CD4-positive, alpha-beta T cell treated with Interferon alpha-2 for 1 hour (primary cell): ENCODE measurements around the gene OR1N1.
"Not testable (repeated sequence)": the region's sequence is repeated elsewhere in the genome, so short reads cannot be mapped to it uniquely, and the experiment has no call there.

ENCODE experiments used
- DNase-seq, 2 donors: peaks; one replicate each; pipeline ENCODE4 v3.0.0-alpha.2; 2020 to 2022

OR1N1 gene

GRCh38 chr9:122527193-122527592, at the start of gene OR1N1:
OR1N1 (minus strand) TSS chr9:122527293; CDS start chr9:122527293, 0 bp downstream.
- DNase-seq, result no peak

GRCh38 chr9:122572456-122572855, 45.4 kb upstream of the OR1N1 start:
- DNase-seq, result no peak

GRCh38 chr9:122567901-122568300, 40.8 kb upstream of the OR1N1 start:
- DNase-seq, result no peak

- no peak for DNase-seq
Observed at GRCh38 chr9:122562134-122562760, 35.2 kb upstream of the OR1N1 start.

GRCh38 chr9:122561446-122561845, 34.4 kb upstream of the OR1N1 start:
- no peak for DNase-seq

- no peak for DNase-seq
Observed at GRCh38 chr9:122552812-122553211, 25.7 kb upstream of the OR1N1 start, which contains the start of gene OR1N2. OR1N2 (plus strand) TSS chr9:122553112; CDS start chr9:122553212, 100 bp downstream.

- DNase-seq, result no peak
Observed at GRCh38 chr9:122551371-122551770, 24.3 kb upstream of the OR1N1 start.

GRCh38 chr9:122546196-122546595, 19.1 kb upstream of the OR1N1 start:
- DNase-seq, result no peak

GRCh38 chr9:122538757-122539156, 11.7 kb upstream of the OR1N1 start:
- no peak for DNase-seq

- DNase-seq, result not testable (repeated sequence)
Observed at GRCh38 chr9:122537066-122537465, 10.0 kb upstream of the OR1N1 start.

- DNase-seq, result no peak
Observed at GRCh38 chr9:122536134-122536533, 9.0 kb upstream of the OR1N1 start.

- not testable (repeated sequence) for DNase-seq
Observed at GRCh38 chr9:122531157-122531556, 4.1 kb upstream of the OR1N1 start.

- no peak for DNase-seq
Observed at GRCh38 chr9:122526602-122527001, 491 bp downstream of the OR1N1 start.

GRCh38 chr9:122519376-122519775, 7.7 kb downstream of the OR1N1 start:
- DNase-seq, result no peak

GRCh38 chr9:122518841-122519240, 8.3 kb downstream of the OR1N1 start, which contains the start of gene OR1J4:
OR1J4 (plus strand) TSS chr9:122519141; CDS start chr9:122519141, 0 bp downstream.
- no peak for DNase-seq

- no peak for DNase-seq
Observed at GRCh38 chr9:122518226-122518625, 8.9 kb downstream of the OR1N1 start.

GRCh38 chr9:122510502-122510901, 16.6 kb downstream of the OR1N1 start, which contains the start of gene OR1J2:
OR1J2 (plus strand) TSS chr9:122510802; CDS start chr9:122510802, 0 bp downstream.
- DNase-seq, result no peak

GRCh38 chr9:122506964-122507363, 20.1 kb downstream of the OR1N1 start:
- no peak for DNase-seq

GRCh38 chr9:122498883-122499288, 28.2 kb downstream of the OR1N1 start:
- peak in 1 of 2 donors; percentile 38 for DNase-seq

- DNase-seq, result no peak
Observed at GRCh38 chr9:122479062-122479461, 48.0 kb downstream of the OR1N1 start.

- no peak for DNase-seq
Observed at GRCh38 chr9:122477826-122478225, 49.3 kb downstream of the OR1N1 start, which contains the start of gene OR1J1. OR1J1 (minus strand) TSS chr9:122477926; CDS start chr9:122477926, 0 bp downstream.

- DNase-seq, result no peak
Observed at GRCh38 chr9:122477346-122477745, 49.7 kb downstream of the OR1N1 start.
